ENCODE data around the gene CTXN1.
"Not testable (repeated sequence)": the region's sequence is repeated elsewhere in the genome, so short reads cannot be mapped to it uniquely, and the experiment has no call there.

CTXN1 gene

GRCh38 chr19:7925171-7925851 is 624 bp downstream of the CTXN1 start:
- peak; percentile 56 to 74 for DNase-seq (ENCODE audit: low read depth in 2 of 2)

GRCh38 chr19:7924651-7925170 is 1.2 kb downstream of the CTXN1 start:
- DNase-seq (ENCODE audit: low read depth in 2 of 2): no peak

GRCh38 chr19:7924241-7924640 is 1.7 kb downstream of the CTXN1 start:
- DNase-seq (ENCODE audit: low read depth in 2 of 2): no peak

- DNase-seq (ENCODE audit: low read depth in 2 of 2): no peak
These were observed 2.4 kb downstream of the CTXN1 start for GRCh38 chr19:7923295-7924191.

- no peak for DNase-seq (ENCODE audit: low read depth in 2 of 2)
These were observed 3.1 kb downstream of the CTXN1 start for GRCh38 chr19:7922836-7923195.

- no peak for DNase-seq (ENCODE audit: low read depth in 2 of 2)
These were observed 3.7 kb downstream of the CTXN1 start for GRCh38 chr19:7921967-7922835.

- no peak for DNase-seq (ENCODE audit: low read depth in 2 of 2)
These were observed 4.5 kb downstream of the CTXN1 start for GRCh38 chr19:7921302-7921966.

- DNase-seq (ENCODE audit: low read depth in 2 of 2): peak; percentile 98 to 100
These were observed 5.2 kb downstream of the CTXN1 start for GRCh38 chr19:7920519-7921301.

- peak; percentile 93 to 96 for DNase-seq (ENCODE audit: low read depth in 2 of 2)
These were observed 6.1 kb downstream of the CTXN1 start, which contains the start of gene SNAPC2 for GRCh38 chr19:7919610-7920518. Gene SNAPC2 (plus strand): TSS chr19:7920338. CDS start chr19:7920367, 29 bp downstream.

GRCh38 chr19:7918615-7919421 is 7.1 kb downstream of the CTXN1 start:
- no peak for DNase-seq (ENCODE audit: low read depth in 2 of 2)

- DNase-seq (ENCODE audit: low read depth in 2 of 2): not testable (repeated sequence)
These were observed 7.8 kb downstream of the CTXN1 start for GRCh38 chr19:7918062-7918614.

- DNase-seq (ENCODE audit: low read depth in 2 of 2): peak in 1 of 2 experiments; percentile 53
These were observed 8.5 kb downstream of the CTXN1 start for GRCh38 chr19:7917267-7918061.

- DNase-seq (ENCODE audit: low read depth in 2 of 2): no peak
These were observed 9.0 kb downstream of the CTXN1 start for GRCh38 chr19:7916955-7917266.

- peak in 1 of 2 experiments; percentile 47 for DNase-seq (ENCODE audit: low read depth in 2 of 2)
These were observed 9.6 kb downstream of the CTXN1 start for GRCh38 chr19:7916103-7916954.

GRCh38 chr19:7915250-7916102 is 10.5 kb downstream of the CTXN1 start:
- no peak for DNase-seq (ENCODE audit: low read depth in 2 of 2)

Data from stimulated activated CD4-positive, alpha-beta T cell treated with anti-CD3 and anti-CD28 coated beads, Interleukin-12 subunit alpha, Interleukin-12 subunit beta, amount 100 ng/mL, for 24 hours (primary cell).